Ishikawa (cell line): Measurements from ENCODE around the gene CACNA1C.

Source experiments
- CEBPB ChIP-seq: IDR thresholded peaks from 2 replicates; pipeline ENCODE4 v1.6.1; 2012
- CREB1 ChIP-seq: IDR thresholded peaks from 2 replicates; pipeline ENCODE4 v1.6.1; 2012; ENCODE audit warnings: low read depth
- EGR1 ChIP-seq: IDR thresholded peaks from 2 replicates; pipeline ENCODE4 v1.6.1; 2012
- EP300 ChIP-seq: IDR thresholded peaks from 2 replicates; pipeline ENCODE4 v1.6.1; 2012; ENCODE audit warnings: borderline replicate concordance
- FOXM1 ChIP-seq: IDR thresholded peaks from 2 replicates; pipeline ENCODE4 v1.6.1; 2012; ENCODE audit warnings: low read depth, borderline replicate concordance
- NFIC ChIP-seq: IDR thresholded peaks from 2 replicates; pipeline ENCODE4 v1.6.1; 2012
- RAD21 ChIP-seq: IDR thresholded peaks from 2 replicates; pipeline ENCODE4 v1.6.1; 2012; ENCODE audit warnings: low read depth
- TAF1 ChIP-seq: IDR thresholded peaks from 2 replicates; pipeline ENCODE4 v1.6.1; 2012; ENCODE audit warnings: low read depth, mild to moderate bottlenecking
- TCF12 ChIP-seq: IDR thresholded peaks from 2 replicates; pipeline ENCODE4 v1.6.1; 2012; ENCODE audit warnings: low read depth
- USF1 ChIP-seq: IDR thresholded peaks from 2 replicates; pipeline ENCODE4 v1.6.1; 2012
- YY1 ChIP-seq: IDR thresholded peaks from 2 replicates; pipeline ENCODE4 v1.6.1; 2012; ENCODE audit warnings: low read depth
- ZBTB7A ChIP-seq: IDR thresholded peaks from 2 replicates; pipeline ENCODE4 v1.6.1; 2012; ENCODE audit warnings: low read depth
- TF ChIP-seq, protein P1 (sequence below): IDR thresholded peaks from 2 replicates; pipeline ENCODE4 v1.6.1; 2012; ENCODE audit warnings: low read depth, mild to moderate bottlenecking
- TF ChIP-seq, protein P2 (sequence below): IDR thresholded peaks from 2 replicates; pipeline ENCODE4 v1.6.1; 2012

Gene CACNA1C

GRCh38 chr12:2179058-2179457, 126.3 kb downstream of the CACNA1C start:
- TF ChIP-seq FOXM1 = no peak
- TF ChIP-seq TAF1 = no peak
- no peak for TF ChIP-seq TCF12
- TF ChIP-seq YY1 = no peak
- no peak for TF ChIP-seq USF1
- TF ChIP-seq CEBPB = no peak
- TF ChIP-seq EP300 = no peak
- TF ChIP-seq, protein P1, sequence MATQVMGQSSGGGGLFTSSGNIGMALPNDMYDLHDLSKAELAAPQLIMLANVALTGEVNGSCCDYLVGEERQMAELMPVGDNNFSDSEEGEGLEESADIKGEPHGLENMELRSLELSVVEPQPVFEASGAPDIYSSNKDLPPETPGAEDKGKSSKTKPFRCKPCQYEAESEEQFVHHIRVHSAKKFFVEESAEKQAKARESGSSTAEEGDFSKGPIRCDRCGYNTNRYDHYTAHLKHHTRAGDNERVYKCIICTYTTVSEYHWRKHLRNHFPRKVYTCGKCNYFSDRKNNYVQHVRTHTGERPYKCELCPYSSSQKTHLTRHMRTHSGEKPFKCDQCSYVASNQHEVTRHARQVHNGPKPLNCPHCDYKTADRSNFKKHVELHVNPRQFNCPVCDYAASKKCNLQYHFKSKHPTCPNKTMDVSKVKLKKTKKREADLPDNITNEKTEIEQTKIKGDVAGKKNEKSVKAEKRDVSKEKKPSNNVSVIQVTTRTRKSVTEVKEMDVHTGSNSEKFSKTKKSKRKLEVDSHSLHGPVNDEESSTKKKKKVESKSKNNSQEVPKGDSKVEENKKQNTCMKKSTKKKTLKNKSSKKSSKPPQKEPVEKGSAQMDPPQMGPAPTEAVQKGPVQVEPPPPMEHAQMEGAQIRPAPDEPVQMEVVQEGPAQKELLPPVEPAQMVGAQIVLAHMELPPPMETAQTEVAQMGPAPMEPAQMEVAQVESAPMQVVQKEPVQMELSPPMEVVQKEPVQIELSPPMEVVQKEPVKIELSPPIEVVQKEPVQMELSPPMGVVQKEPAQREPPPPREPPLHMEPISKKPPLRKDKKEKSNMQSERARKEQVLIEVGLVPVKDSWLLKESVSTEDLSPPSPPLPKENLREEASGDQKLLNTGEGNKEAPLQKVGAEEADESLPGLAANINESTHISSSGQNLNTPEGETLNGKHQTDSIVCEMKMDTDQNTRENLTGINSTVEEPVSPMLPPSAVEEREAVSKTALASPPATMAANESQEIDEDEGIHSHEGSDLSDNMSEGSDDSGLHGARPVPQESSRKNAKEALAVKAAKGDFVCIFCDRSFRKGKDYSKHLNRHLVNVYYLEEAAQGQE = no peak

- no peak for TF ChIP-seq USF1
- TF ChIP-seq, protein P1 = no peak
- TF ChIP-seq EGR1 = no peak
- TF ChIP-seq FOXM1 = no peak
- TF ChIP-seq CREB1 = no peak
- TF ChIP-seq, protein P2, sequence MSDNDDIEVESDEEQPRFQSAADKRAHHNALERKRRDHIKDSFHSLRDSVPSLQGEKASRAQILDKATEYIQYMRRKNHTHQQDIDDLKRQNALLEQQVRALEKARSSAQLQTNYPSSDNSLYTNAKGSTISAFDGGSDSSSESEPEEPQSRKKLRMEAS = no peak
- TF ChIP-seq YY1 = no peak
- TF ChIP-seq EP300 = no peak
- no peak for TF ChIP-seq NFIC
- TF ChIP-seq ZBTB7A = no peak
Observed at GRCh38 chr12:2179953-2180736, 127.4 kb downstream of the CACNA1C start.

DNA sequence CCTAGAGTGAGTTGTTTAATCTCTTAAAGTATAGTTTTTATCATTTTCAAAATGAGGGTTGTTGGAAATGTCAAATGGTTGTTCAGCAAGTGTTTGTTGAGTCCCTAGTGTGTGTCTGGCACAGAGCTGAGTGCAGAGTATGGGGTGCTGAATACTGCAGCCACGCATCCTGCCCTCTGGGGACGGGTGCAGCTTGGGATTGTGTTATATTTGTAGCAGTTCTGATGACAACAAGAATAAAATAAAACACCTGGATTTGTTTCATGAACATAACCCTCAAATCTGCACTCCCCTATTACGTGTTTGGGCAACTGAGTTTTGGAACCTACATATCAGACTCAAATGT, 127.9 kb downstream of the CACNA1C start:
- TF ChIP-seq EP300 (no peak), RAD21 (no peak), CREB1 (no peak), TCF12 (no peak), EGR1 (no peak), NFIC (no peak), TAF1 (no peak), FOXM1 (no peak), USF1 (no peak), YY1 (no peak)
- TF ChIP-seq, protein P2 = no peak
- TF ChIP-seq, protein P1 = no peak

DNA sequence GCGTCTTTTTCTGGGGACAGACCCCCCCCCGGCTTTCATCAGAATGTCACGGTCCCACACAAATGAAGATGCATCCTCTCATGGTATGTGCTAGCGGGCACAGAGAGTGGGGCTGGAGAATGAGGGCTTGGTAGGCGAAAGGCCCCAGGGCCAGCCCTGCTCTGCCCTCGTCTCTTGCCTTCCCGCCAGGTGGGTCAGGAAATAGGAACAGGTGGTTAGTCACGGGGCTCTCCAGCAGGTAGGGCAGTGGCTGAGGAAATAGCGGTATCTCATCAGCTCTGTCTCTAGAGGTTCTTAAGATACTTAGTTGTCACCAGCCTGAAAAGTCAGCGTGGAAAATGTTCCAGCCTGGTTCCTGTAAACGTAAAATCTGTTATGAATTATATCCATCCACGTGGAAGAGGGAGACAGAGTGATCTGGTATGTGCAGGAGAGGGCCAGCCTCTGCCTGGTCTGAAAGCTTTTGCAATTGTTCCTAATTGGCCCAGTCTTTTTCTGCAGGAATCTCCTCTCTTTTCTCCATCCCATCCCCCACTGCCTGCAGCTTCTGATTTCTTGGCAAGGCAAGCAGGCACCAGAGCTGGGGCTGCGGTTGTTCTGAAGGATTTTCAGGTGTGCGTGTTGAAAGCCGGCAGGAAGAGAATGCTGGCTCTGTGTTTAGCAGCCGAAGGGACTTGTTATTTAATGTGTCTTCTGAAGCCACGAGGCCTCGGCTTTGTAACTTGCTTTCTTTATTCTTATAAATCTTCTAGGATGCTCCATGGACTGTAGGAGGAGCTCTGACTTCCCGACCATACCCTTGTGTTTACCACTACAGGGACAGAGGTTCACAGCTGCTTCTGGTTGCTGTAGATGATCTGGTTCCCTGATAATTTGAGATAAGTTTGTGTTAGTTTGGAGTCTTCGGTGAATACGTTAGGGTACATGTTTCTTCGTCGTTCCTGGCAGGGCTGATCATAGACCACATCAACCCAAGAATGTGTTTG, 131.1 kb downstream of the CACNA1C start:
- TF ChIP-seq, protein P1 = no peak
- TF ChIP-seq ZBTB7A (no peak), CEBPB (no peak)
